ENCODE results near the gene PACRG.

Gene PACRG

GRCh38 chr6:163048345-163048744 is 320.6 kb downstream of the PACRG start:
- TF ChIP-seq POLR2AphosphoS5 (IDR thresholded peaks at IDR 0.05; ENCODE audit: low read depth, low read length) (no peak), SIN3A (IDR thresholded peaks at IDR 0.05; ENCODE audit: borderline replicate concordance, insufficient read depth, low read length) (no peak), FOXP2 (optimal IDR thresholded peaks at IDR 0.05; ENCODE audit: borderline replicate concordance, extremely low read depth, extremely low read length, insufficient read depth) (no peak), REST (IDR thresholded peaks at IDR 0.05; ENCODE audit: insufficient read depth in 1 of 2, low read depth in 2 of 2, low read length in 2 of 2) (no peak), TAF1 (IDR thresholded peaks at IDR 0.05; ENCODE audit: borderline replicate concordance, insufficient read depth, low read length) (no peak)

GRCh38 chr6:163053667-163054344 is 326.0 kb downstream of the PACRG start:
- TF ChIP-seq FOXP2 (optimal IDR thresholded peaks at IDR 0.05; ENCODE audit: borderline replicate concordance, extremely low read depth, extremely low read length, insufficient read depth) (no peak), REST (IDR thresholded peaks at IDR 0.05; ENCODE audit: insufficient read depth in 1 of 2, low read depth in 2 of 2, low read length in 2 of 2) (no peak), POLR2AphosphoS5 (IDR thresholded peaks at IDR 0.05; ENCODE audit: low read depth, low read length) (no peak), SIN3A (IDR thresholded peaks at IDR 0.05; ENCODE audit: borderline replicate concordance, insufficient read depth, low read length) (no peak), TAF1 (IDR thresholded peaks at IDR 0.05; ENCODE audit: borderline replicate concordance, insufficient read depth, low read length) (no peak)

DNA sequence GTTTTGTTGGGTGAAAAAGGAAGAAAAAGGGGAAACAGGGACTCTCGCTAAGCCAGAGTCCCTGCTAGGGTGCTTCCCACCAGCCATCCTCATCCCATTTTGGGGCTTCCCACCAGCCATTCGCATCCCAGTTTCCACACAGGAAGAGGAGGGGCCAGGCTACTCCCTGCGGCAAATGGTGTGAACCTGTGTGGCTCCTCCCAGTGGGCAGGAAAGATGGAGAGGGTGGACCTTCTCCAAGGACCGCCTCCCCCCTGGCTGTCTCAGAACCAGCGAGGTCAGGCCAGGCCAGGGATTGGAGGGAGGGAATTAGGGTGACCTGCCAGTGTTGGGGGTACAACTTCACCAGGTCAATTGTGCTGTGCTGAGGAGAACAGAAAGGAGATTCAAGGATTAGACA is 326.9 kb downstream of the PACRG start:
- TF ChIP-seq POLR2AphosphoS5 (IDR thresholded peaks at IDR 0.05; ENCODE audit: low read depth, low read length) (no peak), FOXP2 (optimal IDR thresholded peaks at IDR 0.05; ENCODE audit: borderline replicate concordance, extremely low read depth, extremely low read length, insufficient read depth) (no peak), SIN3A (IDR thresholded peaks at IDR 0.05; ENCODE audit: borderline replicate concordance, insufficient read depth, low read length) (no peak), REST (IDR thresholded peaks at IDR 0.05; ENCODE audit: insufficient read depth in 1 of 2, low read depth in 2 of 2, low read length in 2 of 2) (no peak), TAF1 (IDR thresholded peaks at IDR 0.05; ENCODE audit: borderline replicate concordance, insufficient read depth, low read length) (no peak)

DNA sequence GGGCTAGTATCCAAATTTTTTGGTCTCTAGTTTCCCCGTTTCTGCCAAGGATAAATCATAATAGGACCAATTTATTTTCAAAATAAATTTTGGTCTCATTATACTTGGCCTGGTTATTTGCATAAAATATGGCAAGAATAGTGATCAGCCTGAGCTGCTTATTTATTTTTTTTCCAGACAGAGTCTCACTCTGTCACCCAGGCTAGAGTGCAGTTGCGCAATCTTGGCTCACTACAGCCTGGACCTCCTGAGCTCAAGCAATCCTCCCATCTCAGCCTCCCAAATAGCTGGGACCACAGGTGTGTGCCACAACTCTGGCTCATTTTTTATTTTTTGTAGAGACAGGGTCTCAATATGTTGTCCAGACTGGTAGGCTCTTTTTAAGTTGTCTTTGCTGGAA is 329.5 kb downstream of the PACRG start:
- TF ChIP-seq FOXP2 (optimal IDR thresholded peaks at IDR 0.05; ENCODE audit: borderline replicate concordance, extremely low read depth, extremely low read length, insufficient read depth) (no peak), POLR2AphosphoS5 (IDR thresholded peaks at IDR 0.05; ENCODE audit: low read depth, low read length) (no peak), SIN3A (IDR thresholded peaks at IDR 0.05; ENCODE audit: borderline replicate concordance, insufficient read depth, low read length) (no peak), TAF1 (IDR thresholded peaks at IDR 0.05; ENCODE audit: borderline replicate concordance, insufficient read depth, low read length) (no peak), REST (IDR thresholded peaks at IDR 0.05; ENCODE audit: insufficient read depth in 1 of 2, low read depth in 2 of 2, low read length in 2 of 2) (no peak)
